ENCODE data around the gene SCCPDH.
"Not testable (repeated sequence)": the region's sequence is repeated elsewhere in the genome, so short reads cannot be mapped to it uniquely, and the experiment has no call there.

Gene SCCPDH

DNA sequence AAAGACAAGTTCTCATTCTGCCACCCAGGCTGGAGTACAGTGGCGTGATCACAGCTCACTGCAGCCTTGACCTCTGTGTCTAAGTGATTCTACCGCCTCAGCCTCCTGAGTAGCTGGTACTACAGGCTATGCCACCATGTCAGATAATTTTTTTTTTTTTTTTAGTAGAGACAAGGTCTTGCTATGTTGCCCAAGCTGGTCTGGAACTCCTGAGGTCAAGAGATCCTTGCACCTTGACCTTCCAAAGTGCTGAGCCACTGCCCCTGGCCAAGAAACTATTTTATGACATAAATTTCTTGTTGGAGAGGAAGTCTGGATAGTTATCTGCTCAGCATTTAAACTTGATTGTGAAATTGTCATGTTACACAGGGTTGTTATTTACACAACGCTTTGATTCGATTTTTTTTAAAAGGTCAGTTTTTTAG is 2.1 kb downstream of the SCCPDH start:
- WGBS, 2 experiments, result 96 to 98% methylated on average over 4 of the region's 4 CpGs
- Histone ChIP-seq H3K4me1 (ENCODE audit: control insufficient read depth, insufficient read depth, low read length) (no peaks in the 10 kb centered on the region), H3K27me3 (ENCODE audit: control insufficient read depth, insufficient read depth, low read length, poor library complexity, severe bottlenecking) (peaks cover 6% of the 10 kb centered on the region), H3K4me3 (ENCODE audit: insufficient read depth, low read depth, low read length) (no peak overlapping the region), H3K36me3 (ENCODE audit: control insufficient read depth, insufficient read depth, low read length) (peaks cover 34% of the 10 kb centered on the region), H3K27ac (ENCODE audit: insufficient read depth, low read depth, low read length, poor library complexity, severe bottlenecking) (no peak overlapping the region), H3K9me3 (ENCODE audit: control insufficient read depth, low read length) (no peaks in the 10 kb centered on the region)

DNA sequence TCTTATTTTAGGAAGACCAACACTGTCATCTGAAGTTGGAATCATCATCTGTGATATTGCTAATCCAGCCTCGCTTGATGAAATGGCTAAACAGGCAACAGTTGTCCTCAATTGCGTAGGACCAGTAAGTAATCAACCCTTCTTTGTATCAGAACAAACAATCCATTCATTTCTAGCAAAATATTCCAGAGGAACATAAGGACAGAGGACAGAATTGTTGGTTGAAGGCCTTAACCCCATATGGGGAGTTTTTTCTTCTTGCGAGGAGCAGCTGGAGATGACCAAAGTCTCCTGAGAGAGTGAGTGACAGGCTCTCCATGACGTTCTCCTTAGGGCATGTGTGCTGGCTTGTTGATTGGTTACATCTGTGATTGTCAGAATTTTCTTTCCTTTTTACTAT is 2.7 kb downstream of the SCCPDH start:
- H3K36me3 ChIP-seq (ENCODE audit: control insufficient read depth, insufficient read depth, low read length), result peaks cover 38% of the 10 kb centered on the region
- 97 to 99% methylated on average over 3 to 4 of the region's 4 CpGs for WGBS, 2 experiments
- H3K27me3 ChIP-seq (ENCODE audit: control insufficient read depth, insufficient read depth, low read length, poor library complexity, severe bottlenecking), result peaks cover 6% of the 10 kb centered on the region
- H3K9me3 ChIP-seq (ENCODE audit: control insufficient read depth, low read length), result no peaks in the 10 kb centered on the region
- H3K27ac ChIP-seq (ENCODE audit: insufficient read depth, low read depth, low read length, poor library complexity, severe bottlenecking), result no peak overlapping the region
- no peaks in the 10 kb centered on the region for H3K4me1 ChIP-seq (ENCODE audit: control insufficient read depth, insufficient read depth, low read length)
- no peak overlapping the region for H3K4me3 ChIP-seq (ENCODE audit: insufficient read depth, low read depth, low read length)

DNA sequence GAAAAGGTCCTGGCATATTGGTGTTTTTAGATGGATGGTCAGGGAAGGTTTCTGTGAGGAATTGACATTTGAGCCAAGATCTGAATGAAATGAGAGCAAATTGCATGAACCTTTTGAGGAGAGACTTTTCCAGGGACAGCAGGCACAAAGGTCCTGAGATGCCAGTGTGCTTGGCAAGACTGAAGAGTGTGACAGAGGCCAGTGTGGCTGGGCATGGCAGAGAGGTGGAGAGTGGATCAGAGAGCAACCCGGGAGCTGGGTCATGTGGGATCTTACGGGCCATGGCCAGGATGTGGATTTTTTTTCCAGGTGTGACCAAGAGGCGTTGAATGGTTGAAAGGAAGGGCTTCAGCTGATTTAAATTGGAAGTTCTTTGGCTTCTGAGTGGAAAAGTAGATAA is 3.4 kb downstream of the SCCPDH start:
- no peak overlapping the region for H3K4me3 ChIP-seq (ENCODE audit: insufficient read depth, low read depth, low read length)
- 97% methylated on average over 3 of the region's 3 CpGs for WGBS, 2 experiments
- H3K27ac ChIP-seq (ENCODE audit: insufficient read depth, low read depth, low read length, poor library complexity, severe bottlenecking), result no peak overlapping the region
- H3K27me3 ChIP-seq (ENCODE audit: control insufficient read depth, insufficient read depth, low read length, poor library complexity, severe bottlenecking), result peaks cover 6% of the 10 kb centered on the region
- H3K36me3 ChIP-seq (ENCODE audit: control insufficient read depth, insufficient read depth, low read length), result peaks cover 38% of the 10 kb centered on the region
- H3K4me1 ChIP-seq (ENCODE audit: control insufficient read depth, insufficient read depth, low read length), result no peaks in the 10 kb centered on the region
- H3K9me3 ChIP-seq (ENCODE audit: control insufficient read depth, low read length), result no peaks in the 10 kb centered on the region

DNA sequence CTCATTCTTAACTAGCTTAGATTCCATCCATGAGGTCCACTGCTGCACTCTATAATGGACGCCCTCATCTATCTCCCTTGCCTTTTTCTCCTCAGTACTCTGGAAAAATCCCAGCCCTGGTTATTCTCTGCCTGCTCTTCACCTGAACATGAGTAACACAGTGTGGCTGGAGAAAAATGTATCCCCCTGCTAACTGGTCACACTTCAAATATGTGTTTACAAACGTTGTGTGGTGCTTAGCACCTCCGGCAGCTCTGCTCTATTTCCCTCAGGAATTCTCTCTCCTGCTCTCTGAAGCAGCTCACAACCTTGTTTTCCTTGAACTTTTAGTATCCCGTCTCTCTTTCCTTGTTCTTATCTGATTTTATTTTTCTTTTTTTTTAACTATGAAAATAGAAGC is 4.1 kb downstream of the SCCPDH start:
- H3K27ac ChIP-seq (ENCODE audit: insufficient read depth, low read depth, low read length, poor library complexity, severe bottlenecking), result no peak overlapping the region
- WGBS, 2 experiments, result 92 to 96% methylated on average over 3 to 4 of the region's 4 CpGs
- peaks cover 6% of the 10 kb centered on the region for H3K27me3 ChIP-seq (ENCODE audit: control insufficient read depth, insufficient read depth, low read length, poor library complexity, severe bottlenecking)
- H3K36me3 ChIP-seq (ENCODE audit: control insufficient read depth, insufficient read depth, low read length), result peaks cover 38% of the 10 kb centered on the region
- no peaks in the 10 kb centered on the region for H3K4me1 ChIP-seq (ENCODE audit: control insufficient read depth, insufficient read depth, low read length)
- no peak overlapping the region for H3K4me3 ChIP-seq (ENCODE audit: insufficient read depth, low read depth, low read length)
- no peaks in the 10 kb centered on the region for H3K9me3 ChIP-seq (ENCODE audit: control insufficient read depth, low read length)

DNA sequence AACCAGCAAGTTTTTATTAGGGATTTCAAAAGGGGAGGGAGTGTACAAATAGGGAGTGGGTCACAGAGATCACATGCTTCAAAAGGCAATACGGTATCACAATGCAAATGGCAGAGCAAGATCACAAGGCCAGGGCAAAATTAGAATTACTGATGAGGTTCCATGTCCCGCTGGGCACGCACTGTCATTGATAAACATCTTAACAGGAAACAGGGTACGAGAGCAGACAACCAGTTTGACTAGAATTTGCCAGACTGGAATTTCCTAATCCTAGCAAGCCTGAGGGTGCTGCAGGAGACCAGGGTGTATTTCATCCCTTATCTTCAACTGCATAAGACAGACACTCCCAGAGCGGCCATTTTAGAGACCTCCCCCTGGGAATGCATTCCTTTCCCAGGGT is 4.8 kb downstream of the SCCPDH start:
- WGBS, 2 experiments, result 94 to 96% methylated on average over 5 of the region's 5 CpGs
- not testable (repeated sequence) for H3K4me1 ChIP-seq (ENCODE audit: control insufficient read depth, insufficient read depth, low read length); H3K9me3 ChIP-seq (ENCODE audit: control insufficient read depth, low read length); H3K27me3 ChIP-seq (ENCODE audit: control insufficient read depth, insufficient read depth, low read length, poor library complexity, severe bottlenecking); H3K27ac ChIP-seq (ENCODE audit: insufficient read depth, low read depth, low read length, poor library complexity, severe bottlenecking); H3K4me3 ChIP-seq (ENCODE audit: insufficient read depth, low read depth, low read length)
- peaks cover 38% of the 10 kb centered on the region for H3K36me3 ChIP-seq (ENCODE audit: control insufficient read depth, insufficient read depth, low read length)

DNA sequence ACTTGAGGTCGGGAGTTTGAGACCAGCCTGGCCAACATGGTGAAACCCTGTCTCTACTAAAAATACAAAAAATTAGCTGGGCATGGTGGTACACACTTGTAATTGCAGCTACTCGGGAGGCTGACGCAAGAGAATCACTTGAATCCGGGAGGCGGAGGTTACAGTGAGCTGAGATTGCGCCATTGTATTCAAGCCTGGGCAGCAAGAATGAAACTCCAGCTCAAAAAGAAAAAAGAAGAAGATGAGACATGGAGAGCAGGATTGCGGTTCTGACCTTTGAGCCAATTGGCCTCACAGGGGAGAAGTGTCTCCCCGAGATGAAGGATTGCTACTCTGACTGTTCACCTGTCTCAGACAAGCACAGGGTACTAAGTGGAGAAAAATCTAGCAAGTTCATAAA is 6.6 kb downstream of the SCCPDH start:
- WGBS, 2 experiments, result 95 to 96% methylated on average over 8 of the region's 8 CpGs
- Histone ChIP-seq H3K9me3 (ENCODE audit: control insufficient read depth, low read length) (no peaks in the 10 kb centered on the region), H3K4me3 (ENCODE audit: insufficient read depth, low read depth, low read length) (no peak overlapping the region), H3K27me3 (ENCODE audit: control insufficient read depth, insufficient read depth, low read length, poor library complexity, severe bottlenecking) (no peaks in the 10 kb centered on the region), H3K27ac (ENCODE audit: insufficient read depth, low read depth, low read length, poor library complexity, severe bottlenecking) (no peak overlapping the region), H3K36me3 (ENCODE audit: control insufficient read depth, insufficient read depth, low read length) (peaks cover 46% of the 10 kb centered on the region), H3K4me1 (ENCODE audit: control insufficient read depth, insufficient read depth, low read length) (no peaks in the 10 kb centered on the region)

DNA sequence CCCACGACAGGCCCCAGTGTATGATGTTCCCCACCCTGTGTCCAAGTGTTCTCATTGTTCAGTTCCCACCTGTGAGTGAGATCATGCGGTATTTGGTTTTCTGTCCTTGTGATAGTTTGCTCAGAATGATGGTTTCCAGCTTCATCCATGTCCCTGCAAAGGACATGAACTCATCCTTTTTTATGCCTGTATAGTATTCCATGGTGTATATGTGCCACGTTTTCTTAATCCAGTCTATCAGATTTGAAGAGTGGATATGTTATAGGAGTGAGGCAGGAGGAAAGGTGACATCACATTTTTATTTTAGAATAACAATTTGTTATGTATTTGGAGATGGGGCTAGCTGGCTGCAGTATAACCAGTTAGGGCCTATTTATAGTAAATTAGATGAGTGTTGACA is 7.7 kb downstream of the SCCPDH start:
- H3K9me3 ChIP-seq (ENCODE audit: control insufficient read depth, low read length); H3K4me1 ChIP-seq (ENCODE audit: control insufficient read depth, insufficient read depth, low read length); H3K27ac ChIP-seq (ENCODE audit: insufficient read depth, low read depth, low read length, poor library complexity, severe bottlenecking); H3K4me3 ChIP-seq (ENCODE audit: insufficient read depth, low read depth, low read length); H3K27me3 ChIP-seq (ENCODE audit: control insufficient read depth, insufficient read depth, low read length, poor library complexity, severe bottlenecking): not testable (repeated sequence)
- peaks cover 54% of the 10 kb centered on the region for H3K36me3 ChIP-seq (ENCODE audit: control insufficient read depth, insufficient read depth, low read length)
- 93 to 96% methylated on average over 3 of the region's 3 CpGs for WGBS, 2 experiments

DNA sequence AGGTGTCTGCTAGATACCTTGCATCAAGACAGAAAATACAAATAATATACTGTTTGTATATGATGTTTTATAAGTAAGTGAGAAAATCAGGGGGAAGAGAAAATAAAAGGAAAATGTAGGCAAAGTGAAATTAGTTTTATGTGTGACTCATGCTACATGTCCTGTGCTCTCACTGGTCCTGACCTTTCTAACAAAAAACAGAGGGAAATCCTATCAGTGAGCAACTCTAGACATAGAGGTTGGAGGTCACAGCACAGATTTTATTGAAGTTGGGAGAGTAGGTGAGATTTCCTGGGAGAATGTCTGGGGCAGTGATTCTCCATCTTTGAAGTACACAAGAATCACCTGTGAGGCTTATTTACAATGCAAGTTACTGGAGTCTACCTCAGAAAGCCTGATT is 9.5 kb downstream of the SCCPDH start:
- Histone ChIP-seq H3K27me3 (ENCODE audit: control insufficient read depth, insufficient read depth, low read length, poor library complexity, severe bottlenecking) (no peaks in the 10 kb centered on the region), H3K9me3 (ENCODE audit: control insufficient read depth, low read length) (no peaks in the 10 kb centered on the region), H3K4me3 (ENCODE audit: insufficient read depth, low read depth, low read length) (no peak overlapping the region), H3K4me1 (ENCODE audit: control insufficient read depth, insufficient read depth, low read length) (no peaks in the 10 kb centered on the region), H3K36me3 (ENCODE audit: control insufficient read depth, insufficient read depth, low read length) (peaks cover 47% of the 10 kb centered on the region), H3K27ac (ENCODE audit: insufficient read depth, low read depth, low read length, poor library complexity, severe bottlenecking) (no peak overlapping the region)

DNA sequence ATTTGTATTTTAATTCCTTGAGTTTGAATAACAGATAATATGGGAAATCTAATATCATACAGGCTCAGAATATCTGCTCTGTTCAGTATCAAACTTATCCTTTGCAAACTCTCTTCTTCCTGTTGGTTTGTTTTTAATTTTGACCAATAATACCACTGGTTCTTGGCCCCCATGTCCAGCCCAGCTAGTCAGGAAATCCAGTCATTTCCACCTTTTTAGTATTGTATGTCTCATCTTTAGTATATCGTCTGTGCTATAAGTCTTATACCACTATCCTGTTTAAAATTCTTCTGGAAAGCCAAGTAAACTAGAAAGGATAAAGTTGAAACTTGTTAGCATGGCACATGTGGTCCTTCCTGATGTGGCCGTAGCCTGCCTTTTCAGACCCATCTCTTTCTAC is 10.7 kb downstream of the SCCPDH start:
- H3K4me3 ChIP-seq (ENCODE audit: insufficient read depth, low read depth, low read length), result no peak overlapping the region
- no peaks in the 10 kb centered on the region for H3K9me3 ChIP-seq (ENCODE audit: control insufficient read depth, low read length)
- WGBS, 2 experiments, result 95% methylated on average over 2 of the region's 2 CpGs
- peaks cover 41% of the 10 kb centered on the region for H3K36me3 ChIP-seq (ENCODE audit: control insufficient read depth, insufficient read depth, low read length)
- no peak overlapping the region for H3K27ac ChIP-seq (ENCODE audit: insufficient read depth, low read depth, low read length, poor library complexity, severe bottlenecking)
- H3K27me3 ChIP-seq (ENCODE audit: control insufficient read depth, insufficient read depth, low read length, poor library complexity, severe bottlenecking), result no peaks in the 10 kb centered on the region
- H3K4me1 ChIP-seq (ENCODE audit: control insufficient read depth, insufficient read depth, low read length), result no peaks in the 10 kb centered on the region

DNA sequence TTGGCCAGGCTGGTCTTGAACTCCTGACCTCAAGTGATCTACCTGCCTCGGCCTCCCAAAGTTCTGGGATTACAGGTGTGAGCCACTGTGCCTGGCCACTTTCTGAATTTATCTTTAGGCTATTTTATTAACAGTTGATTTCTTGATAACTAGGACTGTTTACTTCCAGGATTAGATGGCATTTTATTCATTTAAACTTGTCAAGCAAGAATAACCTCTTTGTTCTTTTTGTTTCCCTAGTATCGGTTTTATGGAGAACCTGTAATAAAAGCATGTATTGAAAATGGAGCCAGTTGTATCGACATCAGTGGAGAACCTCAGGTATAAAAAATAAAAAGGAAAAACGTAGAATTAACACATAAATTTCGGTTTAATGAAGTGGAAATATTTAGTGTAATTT is 11.5 kb downstream of the SCCPDH start:
- H3K36me3 ChIP-seq (ENCODE audit: control insufficient read depth, insufficient read depth, low read length), result peaks cover 33% of the 10 kb centered on the region
- no peaks in the 10 kb centered on the region for H3K9me3 ChIP-seq (ENCODE audit: control insufficient read depth, low read length)
- no peak overlapping the region for H3K27ac ChIP-seq (ENCODE audit: insufficient read depth, low read depth, low read length, poor library complexity, severe bottlenecking)
- H3K27me3 ChIP-seq (ENCODE audit: control insufficient read depth, insufficient read depth, low read length, poor library complexity, severe bottlenecking), result no peaks in the 10 kb centered on the region
- H3K4me3 ChIP-seq (ENCODE audit: insufficient read depth, low read depth, low read length), result no peak overlapping the region
- H3K4me1 ChIP-seq (ENCODE audit: control insufficient read depth, insufficient read depth, low read length), result no peaks in the 10 kb centered on the region
- 96 to 98% methylated on average over 5 of the region's 5 CpGs for WGBS, 2 experiments

DNA sequence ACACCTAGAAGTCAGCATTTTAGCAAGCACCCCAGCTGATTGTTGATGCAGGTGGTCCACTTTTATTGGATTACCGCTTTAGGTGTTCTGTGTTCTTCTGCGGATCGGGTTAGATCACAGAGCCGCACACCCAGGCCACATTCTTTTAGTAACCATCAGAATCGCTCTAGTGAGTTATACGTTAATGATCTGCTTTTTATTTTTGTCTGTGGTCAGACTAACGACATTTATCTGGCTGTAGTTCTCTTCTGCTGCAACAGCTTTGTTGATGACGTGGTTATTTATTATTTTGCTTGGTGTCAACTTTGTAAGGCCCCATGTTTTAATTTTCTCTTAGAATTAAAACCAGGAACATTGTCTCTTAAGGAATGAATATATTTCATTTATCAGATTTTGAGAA is 18.2 kb downstream of the SCCPDH start:
- Histone ChIP-seq H3K27me3 (ENCODE audit: control insufficient read depth, insufficient read depth, low read length, poor library complexity, severe bottlenecking) (no peaks in the 10 kb centered on the region), H3K4me3 (ENCODE audit: insufficient read depth, low read depth, low read length) (no peak overlapping the region), H3K4me1 (ENCODE audit: control insufficient read depth, insufficient read depth, low read length) (no peaks in the 10 kb centered on the region), H3K27ac (ENCODE audit: insufficient read depth, low read depth, low read length, poor library complexity, severe bottlenecking) (no peak overlapping the region), H3K9me3 (ENCODE audit: control insufficient read depth, low read length) (no peaks in the 10 kb centered on the region), H3K36me3 (ENCODE audit: control insufficient read depth, insufficient read depth, low read length) (peaks cover 3% of the 10 kb centered on the region)
- 97% methylated on average over 8 of the region's 8 CpGs for WGBS, 2 experiments
